GM12872 (cell line): ENCODE data around the gene DCAF10.

Experiments
- TF ChIP-seq, protein P1 (sequence below): IDR thresholded peaks from 3 replicates; pipeline ENCODE4 v1.5.1; 2011; ENCODE audit warnings: low read depth, mild to moderate bottlenecking, low read length, moderate library complexity; ENCODE audit not compliant: insufficient read depth

DCAF10 gene, protein sequence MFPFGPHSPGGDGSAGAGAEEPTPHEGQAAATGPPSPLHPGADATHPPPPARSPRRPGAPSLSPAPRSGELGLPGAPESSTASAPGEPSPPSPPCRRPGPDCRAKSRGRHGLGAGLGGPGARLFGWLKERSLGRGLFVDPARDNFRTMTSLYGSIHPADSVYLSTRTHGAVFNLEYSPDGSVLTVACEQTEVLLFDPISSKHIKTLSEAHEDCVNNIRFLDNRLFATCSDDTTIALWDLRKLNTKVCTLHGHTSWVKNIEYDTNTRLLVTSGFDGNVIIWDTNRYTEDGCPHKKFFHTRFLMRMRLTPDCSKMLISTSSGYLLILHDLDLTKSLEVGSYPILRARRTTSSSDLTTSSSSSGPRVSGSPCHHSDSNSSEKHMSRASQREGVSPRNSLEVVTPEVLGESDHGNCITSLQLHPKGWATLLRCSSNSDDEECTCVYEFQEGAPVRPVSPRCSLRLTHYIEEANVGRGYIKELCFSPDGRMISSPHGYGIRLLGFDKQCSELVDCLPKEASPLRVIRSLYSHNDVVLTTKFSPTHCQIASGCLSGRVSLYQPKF

DNA sequence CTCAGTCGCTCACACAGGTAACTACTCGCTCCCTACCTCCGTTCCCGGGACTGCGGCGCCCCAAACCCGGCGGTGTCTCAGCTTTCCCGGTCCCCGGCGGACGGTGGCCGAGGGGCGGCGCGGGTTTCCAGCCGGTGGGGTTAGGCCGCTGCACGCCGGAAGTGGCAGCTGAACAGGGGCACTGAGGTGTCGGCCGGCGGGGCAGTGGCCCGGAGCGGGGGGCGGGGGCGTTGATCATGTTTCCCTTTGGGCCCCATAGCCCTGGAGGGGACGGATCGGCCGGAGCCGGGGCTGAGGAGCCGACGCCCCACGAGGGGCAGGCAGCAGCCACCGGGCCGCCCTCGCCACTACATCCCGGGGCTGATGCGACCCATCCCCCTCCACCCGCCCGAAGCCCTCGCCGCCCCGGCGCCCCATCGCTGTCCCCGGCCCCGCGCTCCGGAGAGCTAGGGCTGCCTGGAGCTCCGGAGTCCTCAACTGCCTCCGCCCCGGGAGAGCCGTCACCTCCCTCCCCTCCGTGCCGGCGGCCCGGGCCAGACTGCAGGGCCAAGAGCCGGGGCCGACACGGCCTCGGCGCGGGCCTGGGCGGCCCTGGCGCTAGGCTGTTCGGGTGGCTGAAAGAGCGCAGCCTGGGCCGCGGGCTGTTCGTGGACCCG is at the start of gene DCAF10:
Gene DCAF10, plus strand, starts transcription at position 167 of the 656 bp plus-strand sequence. Its CDS starts 70 bp downstream, at position 237.
- TF ChIP-seq, protein P1, sequence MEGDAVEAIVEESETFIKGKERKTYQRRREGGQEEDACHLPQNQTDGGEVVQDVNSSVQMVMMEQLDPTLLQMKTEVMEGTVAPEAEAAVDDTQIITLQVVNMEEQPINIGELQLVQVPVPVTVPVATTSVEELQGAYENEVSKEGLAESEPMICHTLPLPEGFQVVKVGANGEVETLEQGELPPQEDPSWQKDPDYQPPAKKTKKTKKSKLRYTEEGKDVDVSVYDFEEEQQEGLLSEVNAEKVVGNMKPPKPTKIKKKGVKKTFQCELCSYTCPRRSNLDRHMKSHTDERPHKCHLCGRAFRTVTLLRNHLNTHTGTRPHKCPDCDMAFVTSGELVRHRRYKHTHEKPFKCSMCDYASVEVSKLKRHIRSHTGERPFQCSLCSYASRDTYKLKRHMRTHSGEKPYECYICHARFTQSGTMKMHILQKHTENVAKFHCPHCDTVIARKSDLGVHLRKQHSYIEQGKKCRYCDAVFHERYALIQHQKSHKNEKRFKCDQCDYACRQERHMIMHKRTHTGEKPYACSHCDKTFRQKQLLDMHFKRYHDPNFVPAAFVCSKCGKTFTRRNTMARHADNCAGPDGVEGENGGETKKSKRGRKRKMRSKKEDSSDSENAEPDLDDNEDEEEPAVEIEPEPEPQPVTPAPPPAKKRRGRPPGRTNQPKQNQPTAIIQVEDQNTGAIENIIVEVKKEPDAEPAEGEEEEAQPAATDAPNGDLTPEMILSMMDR: no peak

DNA sequence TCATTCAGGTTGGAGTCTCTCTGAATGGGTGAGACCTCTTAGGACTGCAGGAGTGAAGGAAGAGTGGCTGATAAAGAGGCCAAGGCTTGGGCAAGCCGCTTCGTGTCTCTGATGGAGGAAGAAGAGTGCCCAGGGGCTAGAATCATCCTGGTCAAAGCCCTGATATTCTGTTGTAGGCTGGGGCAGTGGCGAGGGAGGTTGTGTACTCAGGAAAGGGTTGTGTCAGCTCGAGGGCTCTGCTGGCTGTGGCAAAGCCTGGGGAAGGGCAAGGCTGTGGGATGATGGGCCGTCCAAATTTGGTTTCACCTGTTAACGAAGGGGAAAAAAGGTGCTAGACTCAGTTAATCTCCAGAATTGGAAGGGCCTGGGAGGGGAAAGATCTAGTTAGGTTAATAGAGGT is 49.4 kb upstream of the DCAF10 start:
- TF ChIP-seq, protein P1: no peak

DNA sequence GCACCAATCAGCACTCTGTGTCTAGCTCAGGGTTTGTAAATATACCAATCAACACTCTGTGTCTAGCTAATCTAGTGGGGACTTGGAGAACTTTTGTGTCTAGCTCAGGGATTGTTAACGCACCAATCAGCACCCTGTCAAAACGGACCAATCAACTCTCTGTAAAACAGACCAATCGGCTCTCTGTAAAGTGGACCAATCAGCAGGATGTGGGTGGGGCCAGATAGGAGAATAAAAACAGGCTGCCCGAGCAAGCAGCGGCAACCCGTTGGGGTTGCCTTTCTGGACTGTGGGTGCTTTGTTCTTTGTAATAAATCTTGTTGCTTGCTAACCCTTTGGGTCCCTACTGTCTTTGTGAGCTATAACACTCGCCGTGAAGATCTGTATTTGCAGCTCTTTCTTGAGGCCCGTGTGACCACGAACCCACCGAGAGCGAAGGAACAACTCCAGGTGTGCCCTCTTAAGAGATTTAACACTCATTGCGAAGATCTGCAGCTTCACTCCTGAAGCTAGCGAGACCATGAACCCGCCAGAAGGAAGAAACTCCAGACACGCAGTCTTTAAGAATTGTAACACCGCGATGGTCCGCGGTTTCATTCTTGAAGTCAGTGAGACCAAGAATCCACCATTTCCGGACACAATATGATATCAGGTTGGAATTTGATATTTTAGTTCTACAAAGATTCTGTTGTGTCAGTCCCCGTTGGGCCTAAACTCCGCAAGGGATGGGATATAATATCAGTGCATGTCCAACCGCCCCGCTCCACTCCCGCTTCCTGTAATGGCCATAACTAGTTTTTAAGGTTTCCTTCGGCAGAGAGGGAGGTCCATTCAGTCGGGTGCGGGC is 47.7 kb upstream of the DCAF10 start:
- TF ChIP-seq, protein P1: no peak

DNA sequence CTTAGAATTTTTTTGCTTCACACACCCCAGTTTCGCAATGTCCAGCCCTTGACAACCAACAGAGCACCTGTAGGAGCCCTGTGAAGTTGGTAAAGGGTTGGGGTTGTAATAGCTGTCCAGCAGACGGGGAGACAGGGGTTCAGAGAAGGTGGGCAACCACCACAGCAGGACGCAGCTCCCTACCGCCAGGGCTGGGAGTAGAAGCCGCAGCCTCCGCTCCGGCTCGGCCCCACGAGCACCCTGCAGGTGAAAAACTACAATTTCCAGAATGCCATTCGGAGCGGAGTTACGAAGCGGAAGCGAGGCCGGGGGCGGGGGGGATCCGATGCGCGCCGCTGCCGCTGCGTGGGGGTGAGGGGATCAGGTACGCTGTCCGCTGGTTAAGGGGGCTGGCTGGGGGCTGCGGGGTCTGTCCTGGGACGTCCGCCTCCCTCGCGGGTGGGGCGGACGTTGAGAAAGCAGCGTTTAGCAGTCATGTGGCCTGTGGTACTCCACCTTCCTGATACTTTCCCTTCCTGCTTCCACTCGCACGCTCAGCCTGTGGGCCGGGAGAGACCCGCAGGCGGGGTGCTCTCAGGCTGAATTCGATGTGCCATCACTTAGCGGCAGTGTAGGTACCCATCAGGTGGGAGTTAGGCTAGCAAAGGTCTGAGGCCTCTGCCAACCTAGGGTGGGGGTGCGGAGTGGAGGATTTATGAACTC is 47.0 kb upstream of the DCAF10 start, which contains the start of gene TRMT10B:
Gene TRMT10B, plus strand, starts transcription at position 317 of the 702 bp plus-strand sequence. CDS start 8,127 bp downstream, outside the sequence.
- TF ChIP-seq, protein P1: no peak

DNA sequence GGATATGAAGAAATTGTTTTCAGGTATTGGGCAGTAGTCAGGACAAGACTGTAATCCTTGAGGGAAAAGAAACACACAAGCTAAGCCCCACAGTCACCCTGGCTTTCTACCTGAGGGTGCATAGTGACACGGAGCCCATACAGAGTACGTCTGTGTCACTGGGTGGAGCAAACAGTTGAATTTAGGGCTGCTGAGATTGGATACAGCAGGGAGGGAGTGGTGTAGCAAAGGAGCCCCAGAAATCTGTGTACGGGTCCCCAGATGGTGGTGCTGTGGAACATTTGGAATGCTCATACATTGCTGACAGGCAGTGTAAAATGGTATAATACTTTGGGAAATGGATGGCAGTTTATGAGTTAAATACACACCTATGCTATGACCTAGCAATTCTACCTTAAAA is 41.9 kb upstream of the DCAF10 start:
- TF ChIP-seq, protein P1: no peak

DNA sequence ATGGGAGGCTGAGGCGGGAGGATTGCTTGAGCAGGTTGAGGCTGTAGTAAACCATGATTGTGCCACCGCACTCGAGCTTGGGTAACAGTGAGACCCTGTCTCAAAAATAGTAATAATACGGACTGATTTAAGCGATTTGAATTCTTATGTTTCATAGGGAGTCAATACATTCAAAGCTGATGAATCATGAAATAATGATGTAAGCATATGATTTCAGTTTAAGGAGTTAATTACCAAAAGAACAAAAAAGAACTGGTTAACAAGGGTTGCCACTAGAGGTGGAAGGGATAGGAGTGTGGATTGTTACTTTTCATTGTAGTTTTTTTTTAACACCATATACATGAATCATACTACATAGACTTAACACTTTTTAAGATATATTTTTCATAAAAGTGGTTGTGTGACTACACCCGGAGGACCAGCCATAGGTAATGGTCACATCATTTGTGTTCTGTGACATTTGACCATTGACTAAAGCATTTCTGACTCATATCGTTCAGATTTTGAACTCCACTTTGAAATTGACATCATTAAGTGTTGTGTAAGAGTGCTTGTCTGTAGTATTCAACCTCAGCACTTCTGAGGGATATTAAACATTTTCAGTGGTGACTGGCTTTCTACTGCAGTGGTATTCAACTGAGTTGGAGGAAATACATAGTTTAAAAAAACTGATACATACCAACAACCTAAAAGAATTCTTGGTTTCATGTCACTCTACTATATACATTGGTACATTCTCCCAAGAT is 40.0 kb upstream of the DCAF10 start:
- TF ChIP-seq, protein P1: no peak
